GM13977 (cell line): ENCODE data around the gene APEX1.
"Not testable (repeated sequence)": the region's sequence is repeated elsewhere in the genome, so short reads cannot be mapped to it uniquely, and the experiment has no call there.

ENCODE experiments used
- DNase-seq: peaks from one replicate; pipeline ENCODE4 v3.0.0; 2012; ENCODE audit warnings: low spot score
- CTCF ChIP-seq: IDR thresholded peaks from 2 replicates; pipeline ENCODE4 v1.5.1; 2012; ENCODE audit warnings: mild to moderate bottlenecking, control low read depth; ENCODE audit not compliant: insufficient read depth; ENCODE audit errors: extremely low read depth, missing control alignments
- in situ Hi-C: fragments of 300-500 bp; cut with MboI; formaldehyde crosslinking; loops from one replicate; pipeline ENCODE4 v1.12.0; 2022; ENCODE audit warnings: low sequenced_read_pairs, low pct_unique_long_range_greater_than_20kb, mixed read lengths, inconsistent platforms; ENCODE audit not compliant: unreplicated experiment

Gene APEX1

GRCh38 chr14:20494935-20495766 is 40.1 kb downstream of the APEX1 start:
- no peak for DNase-seq
- in situ Hi-C loops = no loop called here
- TF ChIP-seq CTCF = no peak

DNA sequence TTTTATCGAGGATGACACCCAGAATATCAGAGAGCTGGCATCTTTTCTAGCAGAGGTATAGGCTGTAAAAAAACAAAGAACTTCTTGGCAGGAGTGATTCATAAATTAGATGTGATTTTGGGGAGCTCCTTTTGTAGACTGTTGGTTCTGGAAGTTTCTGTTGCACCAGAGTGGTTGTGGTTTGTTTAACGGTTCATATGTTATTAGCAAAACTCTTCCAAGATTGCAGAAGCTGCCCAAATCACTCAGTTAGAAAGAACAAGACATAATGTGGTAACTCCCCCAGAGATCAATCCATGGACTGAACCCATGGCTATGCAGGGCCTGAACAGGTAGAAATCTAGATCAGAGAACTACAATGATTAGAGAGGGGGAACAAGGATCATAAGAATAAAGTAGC is 43.6 kb downstream of the APEX1 start:
- in situ Hi-C loops = no loop called here
- no peak for TF ChIP-seq CTCF
- no peak for DNase-seq

GRCh38 chr14:20499108-20499507 is 44.1 kb downstream of the APEX1 start:
- no peak for TF ChIP-seq CTCF
- in situ Hi-C loops = no loop called here
- DNase-seq = no peak

- no peak for DNase-seq
- in situ Hi-C loops = no loop called here
- no peak for TF ChIP-seq CTCF
These were observed 44.9 kb downstream of the APEX1 start for GRCh38 chr14:20499881-20500280.

GRCh38 chr14:20501346-20501745 is 46.3 kb downstream of the APEX1 start:
- no peak for TF ChIP-seq CTCF
- no peak for DNase-seq
- in situ Hi-C loops = no loop called here

DNA sequence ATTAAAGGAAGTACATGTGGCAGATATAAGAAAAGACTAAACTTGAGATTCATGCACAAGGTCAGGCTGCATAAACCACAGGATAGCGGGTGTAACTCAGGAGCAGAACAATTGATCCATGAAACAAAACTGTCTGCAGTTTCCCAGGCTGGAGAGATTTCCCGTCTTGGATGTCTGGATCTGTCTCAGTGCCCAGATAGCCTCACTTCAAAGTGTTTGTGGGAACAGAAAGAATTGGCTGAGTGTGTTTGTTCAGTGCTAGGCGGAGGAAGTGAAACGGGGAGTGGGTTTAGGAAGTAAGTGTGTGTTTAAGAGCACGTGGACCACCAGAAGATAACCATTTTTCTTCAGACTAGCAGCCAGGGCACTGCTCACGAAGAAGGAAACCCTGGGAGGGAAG is 48.9 kb downstream of the APEX1 start:
- no peak for TF ChIP-seq CTCF
- in situ Hi-C loops = no loop called here
- no peak for DNase-seq

GRCh38 chr14:20506276-20506675 is 51.2 kb downstream of the APEX1 start:
- in situ Hi-C loops = not testable (repeated sequence)

DNA sequence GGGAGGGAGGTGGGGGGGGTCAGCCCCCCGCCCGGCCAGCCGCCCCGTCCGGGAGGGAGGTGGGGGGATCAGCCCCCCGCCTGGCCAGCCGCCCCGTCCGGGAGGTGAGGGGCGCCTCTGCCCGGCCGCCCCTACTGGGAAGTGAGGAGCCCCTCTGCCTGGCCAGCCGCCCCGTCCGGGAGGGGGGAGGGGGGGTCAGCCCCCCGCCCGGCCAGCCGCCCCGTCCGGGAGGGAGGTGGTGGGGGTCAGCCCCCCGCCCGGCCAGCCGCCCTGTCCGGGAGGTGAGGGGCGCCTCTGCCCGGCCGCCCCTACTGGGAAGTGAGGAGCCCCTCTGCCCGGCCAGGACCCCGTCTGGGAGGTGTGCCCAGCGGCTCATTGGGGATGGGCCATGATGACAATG is 51.7 kb downstream of the APEX1 start:
- DNase-seq, in situ Hi-C loops: not testable (repeated sequence)

More at GRCh38 chr14:20506276-20506675, 51.2 kb downstream of the APEX1 start:
- DNase-seq = not testable (repeated sequence)
